ENCODE data around the gene EBF3.

Gene EBF3

GRCh38 chr10:129963641-129964501, at the start of gene EBF3:
Gene EBF3 (minus strand): TSS chr10:129964274. CDS start chr10:129963768, 506 bp downstream.
- no peak for FAIRE-seq
- DNase-seq (ENCODE audit: insufficient read length, low spot score), result no peak

- no peak for DNase-seq (ENCODE audit: insufficient read length, low spot score)
- FAIRE-seq, result no peak
These were observed 49.5 kb upstream of the EBF3 start for GRCh38 chr10:130013335-130014262.

GRCh38 chr10:130012129-130012528, 48.1 kb upstream of the EBF3 start:
- no peak for DNase-seq (ENCODE audit: insufficient read length, low spot score)
- no peak for FAIRE-seq

- FAIRE-seq (no peak), DNase-seq (ENCODE audit: insufficient read length, low spot score) (no peak)
These were observed 46.6 kb upstream of the EBF3 start for GRCh38 chr10:130010653-130011052.

- no peak for DNase-seq (ENCODE audit: insufficient read length, low spot score)
- no peak for FAIRE-seq
These were observed 45.2 kb upstream of the EBF3 start for GRCh38 chr10:130009228-130009627.

- no peak for FAIRE-seq
- no peak for DNase-seq (ENCODE audit: insufficient read length, low spot score)
These were observed 39.9 kb upstream of the EBF3 start for GRCh38 chr10:130003787-130004613.

- no peak for FAIRE-seq
- DNase-seq (ENCODE audit: insufficient read length, low spot score), result no peak
These were observed 39.1 kb upstream of the EBF3 start for GRCh38 chr10:130003166-130003565.

GRCh38 chr10:130002606-130003005, 38.5 kb upstream of the EBF3 start:
- FAIRE-seq (no peak), DNase-seq (ENCODE audit: insufficient read length, low spot score) (no peak)

GRCh38 chr10:130000918-130001317, 36.8 kb upstream of the EBF3 start:
- FAIRE-seq (no peak), DNase-seq (ENCODE audit: insufficient read length, low spot score) (no peak)

GRCh38 chr10:129999140-129999539, 35.1 kb upstream of the EBF3 start:
- DNase-seq (ENCODE audit: insufficient read length, low spot score) (no peak), FAIRE-seq (no peak)

GRCh38 chr10:129993621-129994020, 29.5 kb upstream of the EBF3 start:
- DNase-seq (ENCODE audit: insufficient read length, low spot score) (no peak), FAIRE-seq (no peak)

- DNase-seq (ENCODE audit: insufficient read length, low spot score) (no peak), FAIRE-seq (no peak)
These were observed 28.3 kb upstream of the EBF3 start for GRCh38 chr10:129992356-129992755.

GRCh38 chr10:129982825-129983224, 18.8 kb upstream of the EBF3 start:
- FAIRE-seq (no peak), DNase-seq (ENCODE audit: insufficient read length, low spot score) (no peak)

- DNase-seq (ENCODE audit: insufficient read length, low spot score) (no peak), FAIRE-seq (no peak)
These were observed 14.9 kb upstream of the EBF3 start for GRCh38 chr10:129978980-129979379.

GRCh38 chr10:129978322-129978721, 14.2 kb upstream of the EBF3 start:
- FAIRE-seq, result no peak
- DNase-seq (ENCODE audit: insufficient read length, low spot score), result no peak

- FAIRE-seq, result no peak
- no peak for DNase-seq (ENCODE audit: insufficient read length, low spot score)
These were observed 13.7 kb upstream of the EBF3 start for GRCh38 chr10:129977794-129978193.

GRCh38 chr10:129973674-129974059, 9.6 kb upstream of the EBF3 start:
- FAIRE-seq (no peak), DNase-seq (ENCODE audit: insufficient read length, low spot score) (no peak)

- DNase-seq (ENCODE audit: insufficient read length, low spot score) (no peak), FAIRE-seq (no peak)
These were observed 9.0 kb upstream of the EBF3 start for GRCh38 chr10:129972966-129973673.

- no peak for FAIRE-seq
- no peak for DNase-seq (ENCODE audit: insufficient read length, low spot score)
These were observed 8.3 kb upstream of the EBF3 start for GRCh38 chr10:129972145-129972965.
